GM13977 (cell line): ENCODE results near the gene KCND2.

Experiments used
- DNase-seq: peaks from one replicate; pipeline ENCODE4 v3.0.0; 2012; ENCODE audit warnings: low spot score
- CTCF ChIP-seq: IDR thresholded peaks from 2 replicates; pipeline ENCODE4 v1.5.1; 2012; ENCODE audit warnings: mild to moderate bottlenecking, control low read depth; ENCODE audit not compliant: insufficient read depth; ENCODE audit errors: extremely low read depth, missing control alignments
- in situ Hi-C: fragments of 300-500 bp; cut with MboI; formaldehyde crosslinking; loops from one replicate; pipeline ENCODE4 v1.12.0; 2022; ENCODE audit warnings: low sequenced_read_pairs, low pct_unique_long_range_greater_than_20kb, mixed read lengths, inconsistent platforms; ENCODE audit not compliant: unreplicated experiment

The KCND2 gene

DNA sequence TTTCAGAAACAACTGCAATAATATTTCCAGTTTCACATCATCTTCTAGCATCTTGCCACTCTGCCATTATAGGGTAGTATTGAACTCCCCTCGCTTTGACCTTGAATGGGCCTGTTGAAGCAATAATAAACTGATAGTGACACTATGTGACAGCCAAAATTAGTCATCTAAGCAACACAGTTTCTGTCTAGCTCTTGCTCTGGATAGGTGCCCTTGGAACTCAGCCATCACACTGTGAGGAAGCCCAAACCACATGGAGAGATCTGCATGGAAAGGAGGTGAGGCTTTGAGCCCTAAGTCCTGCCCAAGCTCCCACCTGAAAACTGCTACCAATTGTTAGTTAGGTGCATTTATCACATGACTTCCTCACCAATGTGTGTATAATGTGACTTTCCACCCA lies 18.1 kb upstream of the KCND2 start:
- in situ Hi-C loops = loop anchor here (25.0 kb wide), 1 partner anchor 318 kb away; no protein-coding TSS in a partner anchor
- no peak for DNase-seq
- TF ChIP-seq CTCF = no peak

- no peak for DNase-seq
- TF ChIP-seq CTCF = no peak
- in situ Hi-C loops = loop anchor here (25.0 kb wide), 1 partner anchor 319 kb away; no protein-coding TSS in a partner anchor
Measured at GRCh38 chr7:120256344-120257070, 16.5 kb upstream of the KCND2 start.

DNA sequence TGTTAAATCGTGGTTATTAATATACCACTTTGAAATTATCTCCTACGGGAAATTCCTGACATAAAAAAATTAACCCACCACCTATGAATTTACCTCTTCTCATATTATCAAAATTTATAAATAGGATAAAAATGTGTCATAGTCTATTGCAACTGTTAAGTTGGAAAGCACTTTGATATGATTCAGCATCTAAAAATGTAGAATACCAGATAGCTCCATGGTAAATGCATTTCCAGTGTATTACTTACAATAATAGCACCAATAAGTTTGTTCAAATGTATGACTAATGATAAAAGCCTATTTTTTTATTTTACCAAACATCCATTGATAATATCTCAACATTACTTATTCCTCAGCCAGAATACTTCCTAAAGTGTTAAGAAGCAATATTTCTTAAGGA lies 13.6 kb upstream of the KCND2 start:
- in situ Hi-C loops = loop anchor here (25.0 kb wide), 1 partner anchor 322 kb away; no protein-coding TSS in a partner anchor
- DNase-seq = no peak
- no peak for TF ChIP-seq CTCF

GRCh38 chr7:120260111-120260510 lies 12.9 kb upstream of the KCND2 start:
- no peak for DNase-seq
- in situ Hi-C loops = loop anchor here (25.0 kb wide), 1 partner anchor 323 kb away; no protein-coding TSS in a partner anchor
- TF ChIP-seq CTCF = no peak

DNA sequence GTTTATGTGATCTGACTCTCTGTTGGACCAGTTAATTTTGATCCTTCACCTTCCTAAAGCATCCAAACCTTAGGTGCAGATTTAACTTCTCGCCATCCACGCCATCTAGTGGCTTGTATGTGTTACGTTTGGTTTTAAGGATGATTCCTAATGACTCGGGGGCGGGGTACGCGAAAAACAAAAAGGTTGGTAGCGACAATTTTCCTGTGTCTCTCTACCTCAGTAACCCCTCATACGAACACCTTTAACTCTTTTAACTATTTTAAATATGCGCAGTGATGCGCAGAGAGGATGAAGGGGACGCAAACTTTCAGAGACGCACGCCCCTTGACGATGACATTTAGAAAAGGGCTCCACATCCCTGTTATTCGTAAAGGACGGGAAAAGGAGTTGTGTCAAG lies 714 bp upstream of the KCND2 start:
- in situ Hi-C loops = loop anchor here (25.0 kb wide), 1 partner anchor 335 kb away; no protein-coding TSS in a partner anchor
- peak; percentile 79 for DNase-seq
- peak; percentile 74 for TF ChIP-seq CTCF

DNA sequence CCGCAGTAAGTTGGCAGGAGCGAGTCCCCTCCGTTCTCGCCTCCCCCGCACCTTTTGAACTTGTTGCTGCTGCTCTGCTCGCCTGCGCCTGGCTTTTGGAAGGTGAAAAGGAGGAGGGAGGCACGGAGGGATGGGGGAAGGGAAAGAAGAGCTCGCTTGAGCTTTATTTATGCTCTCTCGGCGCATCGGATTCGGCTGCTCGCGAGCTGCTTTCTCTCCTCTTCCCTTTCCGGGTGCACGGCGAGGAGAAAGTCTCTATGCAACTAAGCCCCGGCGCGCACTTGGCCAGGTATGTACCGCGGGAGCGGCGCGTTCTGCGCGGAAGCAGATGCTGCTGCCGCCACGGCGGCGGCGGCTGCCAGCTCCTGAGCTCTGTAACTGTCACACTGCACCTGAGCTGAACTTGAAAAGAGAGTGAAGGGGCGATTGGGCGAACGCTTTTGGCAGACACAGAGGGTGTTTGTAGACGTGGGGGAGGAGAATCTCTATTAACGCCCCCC lies 551 bp downstream of the KCND2 start:
- DNase-seq = peak; percentile 79
- TF ChIP-seq CTCF = no peak
- in situ Hi-C loops = loop anchor here (25.0 kb wide), 1 partner anchor 336 kb away; no protein-coding TSS in a partner anchor
